PC-9 (cell line): Measurements from ENCODE around the gene ESRP2. TPM values are rescaled to one million over a fixed set of nuclear protein-coding genes. Genes with fewer than 3 reads are reported as not detected.

Source experiments
- BruUV-seq: library from RNA; stranded (reverse); fragments of 400-500 nt; replicated peaks from 2 replicates; lab custom pipeline; 2021; lab: Mats Ljungman, UMichigan
- CTCF ChIA-PET: fragments of 300-600 bp; sonication (Branson Sonifier 250); formaldehyde crosslinking; loops from one replicate; lab custom pipeline; 2022; ENCODE audit warnings: antibody characterized with exemption; lab: Charles Lee
- POLR2A ChIA-PET: fragments of 300-600 bp; sonication (Branson Sonifier 250); formaldehyde crosslinking; loops from one replicate; lab custom pipeline; 2022; ENCODE audit warnings: antibody characterized with exemption; ENCODE audit not compliant: unreplicated experiment; lab: Charles Lee
- DNase-seq, 2 experiments: peaks; one replicate each; pipeline versions ENCODE4 v3.0.0 to v3.0.0-alpha.2; 2015 to 2022; ENCODE audit warnings: mixed read lengths in 1 of 2
- H2AFZ ChIP-seq: fragments of 200-600 bp; sonication (generic); 2 replicates; pipeline ENCODE4 v1.8.1; 2017; ENCODE audit warnings: antibody characterized with exemption
- H3F3A ChIP-seq: fragments of 200-600 bp; sonication (generic); 2 replicates; pipeline ENCODE4 v1.8.1; 2017; ENCODE audit warnings: antibody characterized with exemption, mild to moderate bottlenecking, low read depth; ENCODE audit not compliant: insufficient read depth
- H3K27ac ChIP-seq: fragments of 200-600 bp; sonication (generic); 2 replicates; pipeline ENCODE4 v1.6.1; 2016; ENCODE audit warnings: mixed run types
- H3K27me3 ChIP-seq: fragments of 200-600 bp; sonication (generic); 2 replicates; pipeline ENCODE4 v1.6.1; 2016; ENCODE audit warnings: low read depth, mixed run types; ENCODE audit not compliant: insufficient read depth
- H3K36me3 ChIP-seq: fragments of 200-600 bp; sonication (generic); 2 replicates; pipeline ENCODE4 v1.6.1; 2016; ENCODE audit warnings: low read depth, mixed run types
- H3K4me1 ChIP-seq: fragments of 200-600 bp; sonication (generic); replicated peaks from 2 replicates; pipeline ENCODE4 v1.6.1; 2016; ENCODE audit warnings: mixed run types; ENCODE audit not compliant: insufficient read depth
- H3K4me2 ChIP-seq: fragments of 200-600 bp; sonication (generic); 2 replicates; pipeline ENCODE4 v1.6.1; 2017; ENCODE audit warnings: mixed run types
- H3K4me3 ChIP-seq: fragments of 200-600 bp; sonication (generic); 2 replicates; pipeline ENCODE4 v1.6.1; 2016; ENCODE audit warnings: mixed run types
- H3K79me2 ChIP-seq: fragments of 200-600 bp; sonication (generic); 2 replicates; pipeline ENCODE4 v1.6.1; 2017; ENCODE audit warnings: low read depth, mixed run types
- H3K9me2 ChIP-seq: fragments of 200-600 bp; sonication (generic); 2 replicates; pipeline ENCODE4 v1.8.1; 2017; ENCODE audit warnings: mild to moderate bottlenecking; ENCODE audit not compliant: insufficient read depth
- H3K9me3 ChIP-seq: fragments of 200-600 bp; sonication (generic); 2 replicates; pipeline ENCODE4 v1.8.1; 2016; ENCODE audit warnings: low read depth; ENCODE audit not compliant: insufficient read depth
- H4K20me1 ChIP-seq: fragments of 200-600 bp; sonication (generic); 2 replicates; pipeline ENCODE4 v1.8.1; 2017; ENCODE audit not compliant: insufficient read depth
- CTCF ChIP-seq: fragments of 200-600 bp; sonication (generic); conservative IDR thresholded peaks from 2 replicates; pipeline ENCODE4 v1.6.1; 2017; ENCODE audit warnings: mixed run types, antibody characterized with exemption, mild to moderate bottlenecking, moderate library complexity
- EZH2 ChIP-seq: fragments of 200-600 bp; sonication (generic); IDR thresholded peaks from 2 replicates; pipeline ENCODE4 v1.8.0; 2017; ENCODE audit warnings: antibody characterized with exemption, low read depth
- intact Hi-C: fragments of 100-400 bp; cut with micrococcal nuclease; formaldehyde crosslinking; loops from one replicate; pipeline ENCODE4 v1.10.0; 2022; ENCODE audit not compliant: unreplicated experiment
- total RNA-seq: library from RNA; stranded (reverse); gene quantifications from 2 replicates; pipeline ENCODE4 v1.2.3, GENCODE V29; 2021

Gene ESRP2
- total RNA-seq, 1 experiment from 2014 or later: 45.0 TPM

DNA sequence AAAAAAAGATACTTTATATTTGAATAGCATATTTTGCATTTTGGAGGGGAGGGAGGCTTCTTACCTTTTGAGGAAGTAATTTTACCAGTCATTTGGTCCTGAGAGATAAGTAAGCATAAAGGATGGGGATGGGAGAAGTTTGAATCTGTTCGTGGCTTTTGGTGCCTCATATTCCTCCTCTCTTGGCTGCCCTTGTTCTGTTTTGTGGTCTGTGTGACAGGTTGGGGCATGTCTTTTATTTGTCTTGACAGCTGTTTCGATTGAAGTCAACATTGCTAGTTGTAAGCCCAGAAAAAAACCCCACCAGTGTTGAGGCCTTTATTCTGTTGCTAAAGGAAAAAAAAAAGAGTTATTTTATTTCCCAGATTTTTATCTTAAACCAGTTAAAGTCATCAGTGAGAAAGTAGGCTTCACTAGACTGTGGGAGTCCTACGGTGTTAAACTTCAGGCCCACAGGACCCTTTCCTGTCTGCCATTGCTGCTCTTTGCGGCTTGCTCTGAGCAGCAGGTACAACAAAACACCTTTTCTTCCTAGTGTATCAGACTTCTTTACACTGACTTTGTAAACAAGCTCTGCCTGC, 39.8 kb upstream of the ESRP2 start:
- H2AFZ ChIP-seq: no peak overlapping the region
- ChIA-PET POLR2A (no interaction called here), CTCF (interaction anchor here (0.8 kb wide), 1 partner anchor 50 kb away, joined by 4 read pairs; no protein-coding TSS in a partner anchor)
- intact Hi-C loops: no loop called here
- H3K4me3 ChIP-seq: no peak overlapping the region
- peaks cover 11% of the 10 kb centered on the region for H3K4me1 ChIP-seq
- H3K79me2 ChIP-seq: peaks cover 27% of the 10 kb centered on the region
- no peak overlapping the region for H3K27ac ChIP-seq
- H3K36me3 ChIP-seq: no peaks in the 10 kb centered on the region
- no peaks in the 10 kb centered on the region for H3K27me3 ChIP-seq
- H3F3A ChIP-seq: peaks cover 13% of the 10 kb centered on the region; the same call in 1 of the 2 replicates
- H3K9me2 ChIP-seq: no peaks in the 10 kb centered on the region
- no peak overlapping the region for H3K4me2 ChIP-seq
- peaks cover 28% of the 10 kb centered on the region for H4K20me1 ChIP-seq
- BruUV-seq: no TSS peak
- DNase-seq: no peak
- no peaks in the 10 kb centered on the region for H3K9me3 ChIP-seq
- TF ChIP-seq CTCF (no peak), EZH2 (no peak)

DNA sequence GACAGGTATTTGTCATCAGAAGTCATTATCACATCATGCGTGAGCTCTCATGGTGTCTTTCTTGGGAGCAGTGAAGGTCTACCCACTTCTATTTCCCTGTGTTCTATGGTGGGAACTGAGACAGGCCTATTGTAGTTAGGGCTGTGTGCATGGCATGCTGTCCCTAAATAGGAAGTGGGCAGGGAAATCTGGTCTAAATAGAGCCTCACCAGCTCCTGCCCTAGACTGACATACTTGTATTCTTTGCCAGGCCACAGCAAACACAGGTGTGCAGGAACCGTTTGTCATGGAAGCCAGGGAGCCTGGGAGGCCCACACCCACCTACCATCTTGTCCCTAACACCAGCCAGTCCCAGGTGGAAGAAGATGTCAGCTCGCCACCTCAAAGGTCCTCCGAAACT, 38.5 kb upstream of the ESRP2 start:
- Histone ChIP-seq H4K20me1 (peaks cover 22% of the 10 kb centered on the region), H2AFZ (no peak overlapping the region), H3K27ac (no peak overlapping the region), H3F3A (peaks cover 13% of the 10 kb centered on the region; the same call in 1 of the 2 replicates), H3K4me3 (no peak overlapping the region), H3K36me3 (no peaks in the 10 kb centered on the region), H3K9me3 (no peaks in the 10 kb centered on the region), H3K4me1 (peaks cover 11% of the 10 kb centered on the region), H3K79me2 (peaks cover 39% of the 10 kb centered on the region), H3K9me2 (no peaks in the 10 kb centered on the region), H3K4me2 (no peak overlapping the region), H3K27me3 (no peaks in the 10 kb centered on the region)
- DNase-seq: no peak
- intact Hi-C loops: no loop called here
- BruUV-seq: no TSS peak
- TF ChIP-seq CTCF: no peak
- TF ChIP-seq EZH2: no peak
- CTCF ChIA-PET: no interaction called here
- POLR2A ChIA-PET: no interaction called here

GRCh38 chr16:68273896-68274295, 38.0 kb upstream of the ESRP2 start:
- Histone ChIP-seq H2AFZ (no peak overlapping the region), H3K79me2 (peaks cover 45% of the 10 kb centered on the region), H3K4me1 (peaks cover 11% of the 10 kb centered on the region), H4K20me1 (peaks cover 19% of the 10 kb centered on the region), H3K9me3 (no peaks in the 10 kb centered on the region), H3K36me3 (0 out of 2 replicates have a peak, but pooled peaks cover 4% of the 10 kb centered on the region), H3K4me3 (no peak overlapping the region), H3F3A (peaks cover 13% of the 10 kb centered on the region; the same call in 1 of the 2 replicates), H3K4me2 (no peak overlapping the region), H3K27me3 (no peaks in the 10 kb centered on the region), H3K9me2 (no peaks in the 10 kb centered on the region), H3K27ac (no peak overlapping the region)
- TF ChIP-seq EZH2: no peak
- no peak for TF ChIP-seq CTCF
- intact Hi-C loops: no loop called here
- BruUV-seq: no TSS peak
- no peak for DNase-seq
- POLR2A ChIA-PET: no interaction called here
- CTCF ChIA-PET: no interaction called here
